M059J (cell line): Measurements from ENCODE around the gene ARID5B. TPM values are rescaled to one million over a fixed set of nuclear protein-coding genes. Genes with fewer than 3 reads are reported as not detected.

ENCODE experiments used
- DNase-seq: peaks from one replicate; pipeline ENCODE4 v3.0.0-alpha.2; 2012; ENCODE audit warnings: low read depth
- total RNA-seq: library from RNA; depleted of rRNA; stranded (reverse); fragments of >200 nt; shearing (Covaris generic); gene quantifications from 2 replicates; pipeline ENCODE4 v1.2.3, GENCODE V29; 2014

The ARID5B gene
- total RNA-seq, 1 experiment from 2014 or later: 43.9 TPM

DNA sequence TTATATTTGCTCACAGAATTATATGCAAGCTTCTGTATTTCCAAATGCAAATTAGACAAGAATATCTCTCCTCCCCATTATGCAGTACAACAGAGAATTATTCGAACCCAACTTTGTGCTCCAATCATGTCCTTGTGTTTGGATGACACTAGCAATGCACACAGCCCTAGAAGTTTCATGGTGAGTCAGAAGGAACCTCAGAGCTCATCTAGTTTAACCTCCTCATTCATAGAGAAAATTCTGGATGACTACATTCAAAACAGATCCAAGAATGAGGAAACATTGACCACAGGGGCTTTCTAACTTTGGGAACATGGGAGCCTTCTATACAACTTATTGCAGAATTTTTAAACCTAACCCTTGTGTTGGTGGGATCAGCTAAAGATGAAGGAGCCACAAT lies 12.8 kb upstream of the ARID5B start:
- DNase-seq: no peak

DNA sequence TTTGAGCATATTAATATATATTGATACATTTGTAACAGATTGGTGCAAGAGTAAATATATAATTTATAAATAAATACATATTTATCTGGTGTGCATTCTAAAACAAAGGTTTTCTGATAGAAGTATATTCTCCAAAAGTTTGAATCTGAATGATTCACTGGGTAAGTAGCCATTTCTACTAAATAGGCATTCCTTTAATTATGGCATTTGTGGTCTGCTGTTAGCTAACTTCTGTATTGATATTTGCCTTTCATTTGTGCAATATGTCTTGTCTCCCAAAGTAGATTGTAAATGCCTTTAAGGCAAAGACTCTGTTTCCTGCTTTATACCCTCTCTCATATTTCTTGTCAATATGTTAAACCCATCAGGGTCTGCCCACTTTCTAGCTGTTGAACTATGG lies 11.1 kb upstream of the ARID5B start:
- DNase-seq: no peak

DNA sequence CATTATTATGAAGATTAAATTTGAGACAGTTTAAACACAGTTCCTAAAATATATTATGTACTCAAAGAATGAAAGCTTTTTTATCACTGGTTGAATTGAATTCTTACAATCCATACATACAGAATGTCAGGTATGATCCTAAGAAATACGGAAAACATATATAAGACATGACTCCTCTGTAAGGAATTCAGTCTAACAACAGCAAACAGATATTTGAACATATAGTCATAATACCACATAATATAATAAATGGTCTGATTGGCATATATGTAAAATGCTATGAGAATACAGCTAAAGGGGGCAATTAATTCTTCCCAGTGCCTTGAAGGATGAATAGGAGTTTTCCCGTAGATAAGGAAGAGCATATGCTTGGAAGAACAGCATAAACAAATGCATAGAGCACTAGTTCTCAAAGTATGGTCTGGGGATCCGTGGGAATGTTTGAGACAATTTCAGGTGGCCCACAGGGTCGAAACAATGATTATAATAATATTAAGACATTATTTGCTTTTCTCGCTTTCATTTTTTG lies 10.6 kb upstream of the ARID5B start:
- no peak for DNase-seq

DNA sequence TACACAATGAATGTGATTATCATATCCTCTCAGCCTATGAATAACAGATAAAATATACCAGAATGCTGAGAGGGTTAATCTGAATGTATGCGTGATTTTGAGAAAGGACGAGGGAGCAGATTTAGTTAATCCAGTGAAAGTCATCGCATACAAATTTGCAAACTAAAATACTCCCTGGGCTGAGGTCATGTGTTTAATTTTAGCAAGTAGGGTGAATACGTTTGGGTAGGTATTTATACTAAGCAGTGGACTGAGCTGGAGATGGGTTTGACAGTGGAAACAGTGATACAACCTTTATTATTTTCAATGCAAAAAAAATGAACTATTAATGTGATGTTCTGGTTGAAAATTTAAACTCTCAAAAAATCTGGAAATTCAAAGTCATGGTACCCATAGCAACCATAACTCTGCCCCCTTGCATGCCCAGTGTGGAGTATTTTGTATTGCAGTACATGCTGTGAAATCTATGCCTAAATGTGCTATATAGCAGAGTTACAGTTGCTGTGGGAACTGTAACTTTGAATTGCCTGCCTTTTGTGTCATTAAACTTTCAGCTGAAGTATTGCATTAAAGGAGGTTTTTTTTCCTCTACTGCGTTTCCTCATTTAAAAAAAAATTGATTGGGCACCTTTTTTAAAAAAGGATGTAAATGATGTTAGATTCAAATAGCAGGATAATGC lies 9.5 kb upstream of the ARID5B start:
- no peak for DNase-seq

DNA sequence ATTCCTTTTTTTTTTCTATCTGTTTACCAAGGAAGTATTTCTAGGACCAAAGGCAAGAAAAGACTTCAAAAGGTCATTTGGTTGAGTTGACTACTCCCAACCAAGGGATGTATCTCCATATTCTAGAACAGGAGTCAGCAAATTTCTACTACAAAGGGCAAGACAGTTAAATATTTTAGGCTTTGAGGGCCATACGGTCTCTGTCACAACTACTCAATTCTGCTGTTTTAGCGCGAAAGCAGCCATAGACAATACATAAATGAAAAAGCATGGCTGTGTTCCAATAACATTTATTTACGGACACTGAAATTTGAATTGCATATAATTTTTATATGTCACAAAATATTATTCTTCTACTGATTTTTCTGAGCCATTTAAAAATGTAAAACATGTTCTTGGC lies 8.5 kb upstream of the ARID5B start:
- no peak for DNase-seq

DNA sequence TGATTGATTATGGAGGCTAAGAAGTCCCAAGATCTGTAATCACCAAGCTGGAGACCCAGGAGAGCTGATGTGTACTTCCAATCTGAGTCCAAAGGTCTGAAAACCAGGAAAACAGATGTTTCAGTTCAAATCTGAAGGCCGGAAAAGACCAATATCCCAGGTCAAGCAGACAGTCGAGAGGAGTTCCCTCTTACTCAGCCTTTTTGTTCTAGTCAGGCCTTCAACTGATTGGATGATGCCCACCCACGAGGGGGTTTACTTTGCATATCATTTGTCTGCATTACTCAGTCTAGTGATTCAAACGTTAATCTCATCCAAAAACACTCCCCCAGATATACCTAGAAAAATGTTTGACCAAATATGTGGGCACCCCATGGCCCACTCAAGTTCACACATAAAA lies 7.4 kb upstream of the ARID5B start:
- no peak for DNase-seq

DNA sequence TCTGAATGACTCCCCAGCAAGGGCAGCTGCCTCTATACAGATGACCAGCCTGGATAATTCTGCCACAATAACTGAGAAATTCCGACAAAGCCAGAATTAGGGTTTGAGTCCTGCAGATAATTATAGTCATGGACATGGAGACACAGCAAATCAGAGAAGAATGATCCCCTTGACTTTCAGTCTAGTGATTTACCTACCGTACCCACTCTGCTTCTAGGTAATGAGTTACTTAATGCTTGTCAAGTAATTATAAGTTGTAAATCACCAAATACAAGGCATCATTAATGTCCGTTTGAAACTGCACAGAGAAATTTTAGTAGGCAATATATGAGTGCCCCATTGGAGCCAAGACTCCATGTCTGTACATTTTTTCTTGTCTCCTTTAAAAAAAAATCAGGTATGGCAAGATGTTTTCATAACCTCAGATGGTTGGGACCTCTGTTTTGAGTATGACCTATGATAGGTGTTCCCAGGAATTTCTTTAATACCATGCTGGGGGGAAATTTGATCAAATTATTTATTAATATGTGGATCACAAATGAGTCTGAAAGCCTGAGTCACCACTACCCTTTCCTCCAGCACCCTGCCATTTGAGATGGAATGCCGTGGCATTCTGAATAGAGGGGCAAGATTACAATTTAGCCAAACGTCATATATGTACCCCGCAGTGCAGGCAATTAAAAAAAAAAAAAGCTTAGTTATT lies 5.5 kb upstream of the ARID5B start:
- no peak for DNase-seq

DNA sequence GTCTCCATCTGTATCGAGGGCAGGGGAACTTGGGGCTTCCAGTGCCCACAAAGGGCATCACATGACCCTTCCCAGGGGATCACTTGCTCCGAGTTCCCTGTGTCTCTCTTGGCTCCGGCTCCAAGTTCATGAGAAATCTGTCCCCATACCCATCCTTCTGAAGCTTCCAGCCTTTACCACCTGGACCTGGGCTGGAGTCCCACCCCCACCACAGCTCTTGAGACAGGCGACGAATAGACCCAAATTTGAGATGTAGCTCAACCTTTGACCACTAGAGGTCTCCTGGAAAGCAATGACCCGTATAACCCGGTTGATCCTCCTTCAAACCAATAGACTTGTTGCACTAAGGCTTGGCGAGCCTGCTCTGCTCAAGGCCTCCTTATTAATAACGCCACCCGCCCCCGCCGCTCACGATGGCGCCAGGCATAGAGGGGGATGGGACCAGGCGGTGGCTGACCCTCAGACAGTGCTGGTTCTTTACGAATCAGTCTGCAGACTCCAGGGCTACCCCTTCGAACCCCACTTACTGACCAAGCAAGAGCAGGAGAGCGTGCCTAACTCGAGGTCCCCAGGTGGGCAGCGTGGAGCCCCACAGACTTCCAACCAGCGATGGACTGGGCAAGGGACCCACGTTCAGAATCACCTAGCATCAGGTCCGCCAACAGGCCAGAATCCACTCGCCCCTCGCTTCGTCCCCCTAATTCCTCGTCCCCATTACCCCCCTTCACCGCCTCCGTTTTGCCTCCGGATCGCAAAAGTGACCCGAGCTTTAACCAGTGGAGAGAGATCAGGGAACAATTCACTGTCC lies 4.4 kb upstream of the ARID5B start:
- DNase-seq: peak; percentile 66

DNA sequence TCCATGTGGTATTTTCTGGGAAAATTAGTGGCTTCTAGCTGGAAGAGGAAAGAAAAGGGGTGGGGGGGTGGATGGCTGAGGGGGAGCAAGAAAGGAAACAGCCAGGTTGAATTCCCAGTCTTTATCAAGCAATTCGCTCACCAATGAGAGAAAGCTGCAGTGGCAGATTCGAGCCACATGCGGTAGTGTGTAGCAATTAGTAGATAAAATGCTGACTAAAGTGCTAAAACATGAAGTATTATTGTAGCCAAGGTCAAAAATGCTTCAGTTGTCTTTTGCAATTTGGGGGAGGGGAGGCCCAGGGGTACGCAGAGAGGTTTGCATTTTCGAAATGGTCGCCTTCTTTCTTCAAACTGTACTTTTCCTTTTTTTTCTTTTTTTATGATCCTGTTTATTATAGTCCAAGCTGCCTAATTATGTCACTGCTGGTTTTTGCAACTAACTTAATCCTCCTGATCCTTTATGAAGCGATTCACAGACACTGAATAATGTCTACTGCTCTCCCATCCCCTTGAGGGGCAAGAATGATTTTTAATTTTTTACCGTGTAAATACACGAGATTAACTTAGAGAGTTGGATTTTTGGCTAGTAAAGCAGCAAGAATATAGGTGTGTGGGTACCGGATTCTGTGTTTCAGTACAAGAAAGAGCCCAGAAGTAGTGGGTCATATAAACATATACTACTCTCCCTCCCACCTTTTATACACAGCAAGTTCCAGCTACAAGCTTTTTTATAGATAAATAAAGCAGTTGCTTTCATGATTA lies 3.6 kb upstream of the ARID5B start:
- peak; percentile 70 for DNase-seq

DNA sequence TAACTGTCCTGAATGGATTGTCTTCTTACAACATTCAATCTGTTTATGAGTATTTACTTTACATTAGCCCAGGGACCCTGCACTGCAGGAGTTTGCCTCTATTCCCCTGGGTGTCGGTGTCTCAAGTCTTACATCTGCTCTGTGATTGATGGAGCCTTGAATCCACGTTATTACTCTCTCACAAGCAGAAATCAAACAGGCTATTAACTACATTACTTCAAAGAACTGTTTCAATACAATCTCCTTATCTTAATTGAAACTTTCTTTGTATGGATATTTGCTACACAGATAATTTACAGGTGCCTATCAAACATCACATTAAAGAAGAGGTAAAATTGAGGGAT lies 3.1 kb upstream of the ARID5B start:
- no peak for DNase-seq

DNA sequence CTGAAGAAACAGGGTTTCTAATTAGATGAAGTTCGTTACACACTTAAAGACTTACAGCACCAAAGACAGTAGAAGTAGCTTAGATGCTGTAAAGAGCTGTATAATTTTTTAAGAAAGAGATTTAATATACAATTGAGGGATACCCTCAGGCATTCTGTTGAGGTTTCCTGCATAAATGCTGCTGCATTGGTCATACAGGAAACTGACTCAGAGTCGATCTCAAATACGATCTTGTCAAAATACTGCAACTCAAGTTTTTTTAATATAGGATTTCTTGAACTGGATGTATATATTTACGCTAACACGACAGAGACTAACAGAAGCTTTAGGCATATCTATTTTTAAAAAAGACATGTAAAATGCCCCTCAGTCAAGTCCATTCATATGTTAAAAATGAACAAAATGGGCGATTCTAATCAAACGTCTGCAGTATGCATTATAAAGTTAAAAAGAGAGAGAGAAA lies 2.4 kb upstream of the ARID5B start:
- DNase-seq: peak; percentile 86

DNA sequence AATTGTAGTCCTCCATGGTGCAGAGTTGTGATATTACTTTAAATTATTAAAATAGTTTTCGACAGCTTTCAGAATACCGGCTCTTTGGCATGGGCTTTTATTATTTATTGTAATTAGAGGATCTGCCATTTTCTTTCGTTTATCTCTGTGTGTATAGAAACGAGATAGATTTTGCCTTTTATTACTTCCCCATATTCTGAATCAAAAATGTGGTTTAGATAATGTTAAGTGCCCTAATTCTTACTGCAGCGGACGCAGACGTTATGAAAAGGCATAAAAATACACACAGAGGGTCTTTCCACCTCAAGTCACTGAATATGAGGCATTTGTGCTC lies 1.9 kb upstream of the ARID5B start:
- DNase-seq: no peak

DNA sequence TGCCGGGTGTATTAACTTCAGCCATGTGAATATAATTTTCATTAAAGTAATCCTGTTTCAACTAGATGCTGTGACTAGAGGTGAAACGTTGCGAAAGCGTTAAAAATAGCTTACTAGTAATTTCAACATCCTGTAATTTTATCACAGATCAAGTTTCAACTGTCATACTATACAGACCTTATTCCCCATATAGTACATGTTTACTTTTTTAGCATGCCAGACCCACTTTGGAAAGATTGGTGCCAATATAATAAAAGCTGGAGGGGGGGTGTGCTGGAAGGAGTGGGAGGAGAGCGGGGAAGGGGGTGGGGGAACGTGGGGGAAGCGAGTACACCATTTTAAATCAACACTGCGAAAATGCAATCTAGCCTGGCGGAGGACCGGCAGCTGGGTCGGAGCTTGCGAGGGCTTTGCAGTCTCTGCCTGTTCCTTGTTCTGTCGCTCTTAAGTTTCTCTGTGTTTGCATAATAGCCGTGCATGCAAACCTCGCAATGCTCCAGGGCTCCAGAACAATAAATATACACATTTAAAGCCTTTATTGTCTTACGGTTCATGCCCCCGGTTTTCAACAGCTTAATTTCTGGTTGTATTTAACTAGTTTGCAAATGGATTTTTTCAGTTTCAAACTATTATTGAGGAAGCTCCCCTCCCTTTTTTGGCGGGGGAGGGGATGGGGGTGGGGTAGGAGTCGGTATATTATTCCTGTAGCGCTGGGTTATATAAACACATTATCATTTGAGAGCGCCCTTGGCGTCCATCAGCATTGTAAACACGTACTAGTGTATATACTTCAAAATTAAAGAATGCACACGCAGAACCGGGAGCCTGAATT lies 1.3 kb upstream of the ARID5B start:
- peak; percentile 83 for DNase-seq

DNA sequence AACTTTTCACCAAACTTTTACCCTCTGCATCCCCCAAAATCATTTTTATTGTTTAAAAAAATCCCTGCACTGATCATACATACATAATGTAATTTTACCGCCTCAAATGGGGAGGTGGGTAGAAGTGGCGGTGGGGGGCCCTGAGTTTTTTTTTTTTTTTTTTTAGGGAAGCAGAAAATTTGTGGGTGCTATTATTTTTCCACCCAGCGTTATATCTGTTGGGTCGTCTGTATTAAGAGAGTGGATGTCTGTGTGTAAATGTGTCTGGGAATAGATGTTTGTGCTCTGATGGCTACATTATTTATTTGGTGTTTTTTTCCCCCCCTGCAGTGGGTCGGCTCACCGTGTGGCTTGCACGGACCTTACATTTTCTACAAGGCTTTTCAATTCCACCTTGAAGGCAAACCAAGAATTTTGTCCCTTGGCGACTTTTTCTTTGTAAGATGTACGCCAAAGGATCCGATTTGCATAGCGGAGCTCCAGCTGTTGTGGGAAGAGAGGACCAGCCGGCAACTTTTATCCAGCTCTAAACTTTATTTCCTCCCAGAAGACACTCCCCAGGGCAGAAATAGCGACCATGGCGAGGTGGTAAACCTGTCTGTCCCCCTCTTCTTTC lies 438 bp downstream of the ARID5B start:
- DNase-seq: peak; percentile 44

DNA sequence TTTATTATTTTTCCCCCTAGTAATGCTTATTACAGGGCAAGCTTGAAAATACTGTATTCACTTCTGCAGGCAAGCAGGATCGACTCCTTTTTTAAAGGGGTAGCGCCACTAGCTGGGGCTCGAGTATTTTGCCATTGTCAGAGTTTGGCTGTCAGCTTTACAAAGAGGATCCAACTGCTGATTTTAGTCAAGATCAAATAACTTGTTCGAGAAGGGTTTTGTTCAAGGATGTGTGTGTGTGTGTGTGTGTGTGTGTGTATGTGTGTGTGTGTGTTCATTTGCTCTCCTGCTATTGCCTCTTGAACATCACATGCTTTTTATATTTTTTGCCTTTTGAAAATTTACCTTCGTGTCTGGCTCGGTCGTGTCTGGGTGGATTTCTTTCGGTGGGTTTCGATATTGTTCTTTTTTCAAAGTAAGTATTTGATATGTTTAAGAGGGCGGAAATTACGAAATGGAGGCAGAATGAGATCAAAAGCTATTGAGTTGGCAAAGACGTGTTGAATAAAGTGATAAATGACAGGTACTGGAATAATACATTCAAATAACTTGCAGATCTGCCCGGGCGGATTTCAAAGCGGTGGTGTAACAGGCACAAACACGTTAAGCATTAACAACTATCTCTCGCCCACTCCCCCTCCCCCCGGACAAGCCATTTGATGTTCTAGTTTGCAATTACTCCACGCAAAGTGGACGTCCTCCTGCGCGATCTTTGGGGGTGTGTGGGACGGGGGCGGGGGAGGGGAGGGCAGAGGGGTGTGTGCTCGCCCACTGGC lies 1.1 kb downstream of the ARID5B start:
- peak; percentile 68 for DNase-seq

DNA sequence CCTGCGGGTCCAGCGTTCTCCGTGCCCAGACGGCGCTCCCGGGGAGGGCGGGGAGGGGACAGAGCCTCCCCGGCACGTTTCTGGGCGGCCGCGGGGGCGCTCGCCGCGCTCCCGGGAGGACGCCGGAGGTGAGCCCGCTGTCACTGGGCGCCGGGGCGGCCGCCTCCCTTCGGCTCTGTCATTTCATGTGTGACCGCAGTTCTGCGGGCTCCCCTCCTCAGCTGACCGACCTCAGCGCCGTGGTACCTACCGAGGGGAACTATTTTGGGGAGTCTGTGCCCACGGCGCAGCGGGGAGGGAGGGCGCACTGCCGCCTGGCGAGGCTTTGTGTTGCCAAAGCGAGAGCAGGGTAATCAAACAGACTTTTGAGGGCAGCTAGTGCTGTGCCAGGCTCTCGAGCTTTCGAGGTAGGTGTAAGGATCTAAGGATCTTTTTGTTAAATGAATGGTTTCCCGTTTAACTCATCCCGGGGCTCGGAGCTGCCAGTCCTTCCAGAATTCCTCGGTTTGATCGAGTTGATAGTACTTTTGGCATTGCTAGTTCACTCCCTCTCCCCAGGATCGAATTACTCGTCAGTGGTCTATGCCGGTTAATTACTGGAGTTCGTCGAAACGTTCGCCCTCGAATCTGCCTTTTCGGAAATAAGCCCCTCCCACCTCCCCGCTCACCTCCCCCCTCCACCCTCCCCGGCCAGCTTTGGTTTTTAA lies 1.9 kb downstream of the ARID5B start:
- peak; percentile 80 for DNase-seq

DNA sequence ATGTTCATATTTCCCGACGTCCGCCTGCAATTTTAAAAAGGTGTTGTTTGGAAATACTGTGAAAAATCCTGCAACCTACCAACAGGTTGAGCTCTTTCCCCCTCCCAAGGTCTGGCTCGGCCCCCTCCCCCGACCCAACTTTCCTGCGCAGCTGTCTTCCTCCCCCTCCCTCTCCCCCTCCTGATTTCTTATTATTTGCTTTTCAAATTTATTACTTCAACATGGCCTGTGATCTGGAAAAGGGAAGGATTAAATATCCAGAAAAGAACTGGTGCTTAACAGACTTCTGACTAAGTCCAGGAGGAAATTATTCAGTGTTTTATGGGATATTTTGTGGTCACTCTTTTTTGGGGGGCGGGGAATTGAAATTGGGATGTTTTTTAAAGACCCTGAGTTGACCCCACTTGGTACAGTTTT lies 2.4 kb downstream of the ARID5B start:
- peak; percentile 65 for DNase-seq

DNA sequence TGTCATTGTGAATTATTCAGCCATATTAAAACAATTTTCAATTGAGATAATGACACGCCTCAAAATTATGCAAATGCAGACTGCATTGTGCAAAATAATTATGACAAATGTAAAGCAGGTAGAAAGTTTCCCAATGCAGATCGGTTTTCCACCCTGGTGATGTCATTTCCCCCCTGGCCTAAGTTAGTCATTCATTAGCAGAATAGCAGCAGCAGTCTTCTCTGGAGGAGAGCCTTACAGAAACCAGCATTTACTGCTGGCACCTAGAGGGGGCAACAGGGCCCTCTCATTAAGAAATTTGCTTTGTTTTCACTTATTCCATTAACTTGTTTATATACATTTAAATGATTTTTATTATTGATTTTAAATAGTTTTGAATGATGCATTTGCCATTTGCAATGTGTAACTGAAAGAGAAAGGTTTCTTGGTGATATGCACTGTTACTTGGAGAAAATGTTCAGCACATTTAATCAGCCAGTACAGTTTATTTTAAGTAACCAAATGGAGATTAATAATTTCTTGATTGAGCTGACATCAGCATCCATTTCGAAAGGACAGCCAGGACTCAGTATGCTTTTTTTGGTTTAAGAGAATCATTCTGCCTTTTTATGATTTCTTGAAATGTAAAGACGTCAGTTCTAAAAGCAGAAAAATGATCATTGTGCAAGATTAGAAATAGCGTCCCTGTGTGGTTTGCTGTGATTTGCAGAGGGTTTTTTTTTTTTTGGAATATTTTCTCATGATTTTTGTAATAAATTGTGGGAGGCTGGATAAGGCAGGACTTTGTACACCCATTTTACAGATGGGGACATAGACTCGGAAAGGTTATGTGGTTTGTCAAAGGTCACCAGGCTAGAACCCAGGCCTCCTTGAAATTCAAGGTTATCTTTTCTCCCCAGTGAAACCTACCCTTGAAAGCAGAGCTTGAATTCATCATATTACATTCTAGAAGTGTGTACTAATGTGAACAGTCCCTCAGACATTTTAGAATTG lies 3.5 kb downstream of the ARID5B start:
- peak; percentile 86 for DNase-seq
